GM12864 (cell line): ENCODE results near the gene ABHD13.
"Not testable (repeated sequence)": the region's sequence is repeated elsewhere in the genome, so short reads cannot be mapped to it uniquely, and the experiment has no call there.

Experiments used
- DNase-seq: peaks from one replicate; pipeline ENCODE4 v3.0.0-alpha.2; 2011; ENCODE audit warnings: low read depth
- H3K4me3 ChIP-seq: 2 replicates; pipeline ENCODE4 v1.5.1; 2011; ENCODE audit warnings: mild to moderate bottlenecking, low read depth, low read length, control low read depth
- TF ChIP-seq, protein P1 (sequence below): IDR thresholded peaks from 2 replicates; pipeline ENCODE4 v1.5.1; 2011; ENCODE audit warnings: low read depth, mild to moderate bottlenecking, moderate library complexity, low read length, control low read depth, inconsistent platforms; ENCODE audit errors: missing control alignments

Gene ABHD13

GRCh38 chr13:108212886-108213285 lies 5.3 kb upstream of the ABHD13 start:
- no peak for DNase-seq
- H3K4me3 ChIP-seq, result no peak overlapping the region; the same call in 1 of the 2 replicates
- TF ChIP-seq, protein P1, sequence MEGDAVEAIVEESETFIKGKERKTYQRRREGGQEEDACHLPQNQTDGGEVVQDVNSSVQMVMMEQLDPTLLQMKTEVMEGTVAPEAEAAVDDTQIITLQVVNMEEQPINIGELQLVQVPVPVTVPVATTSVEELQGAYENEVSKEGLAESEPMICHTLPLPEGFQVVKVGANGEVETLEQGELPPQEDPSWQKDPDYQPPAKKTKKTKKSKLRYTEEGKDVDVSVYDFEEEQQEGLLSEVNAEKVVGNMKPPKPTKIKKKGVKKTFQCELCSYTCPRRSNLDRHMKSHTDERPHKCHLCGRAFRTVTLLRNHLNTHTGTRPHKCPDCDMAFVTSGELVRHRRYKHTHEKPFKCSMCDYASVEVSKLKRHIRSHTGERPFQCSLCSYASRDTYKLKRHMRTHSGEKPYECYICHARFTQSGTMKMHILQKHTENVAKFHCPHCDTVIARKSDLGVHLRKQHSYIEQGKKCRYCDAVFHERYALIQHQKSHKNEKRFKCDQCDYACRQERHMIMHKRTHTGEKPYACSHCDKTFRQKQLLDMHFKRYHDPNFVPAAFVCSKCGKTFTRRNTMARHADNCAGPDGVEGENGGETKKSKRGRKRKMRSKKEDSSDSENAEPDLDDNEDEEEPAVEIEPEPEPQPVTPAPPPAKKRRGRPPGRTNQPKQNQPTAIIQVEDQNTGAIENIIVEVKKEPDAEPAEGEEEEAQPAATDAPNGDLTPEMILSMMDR, result no peak

DNA sequence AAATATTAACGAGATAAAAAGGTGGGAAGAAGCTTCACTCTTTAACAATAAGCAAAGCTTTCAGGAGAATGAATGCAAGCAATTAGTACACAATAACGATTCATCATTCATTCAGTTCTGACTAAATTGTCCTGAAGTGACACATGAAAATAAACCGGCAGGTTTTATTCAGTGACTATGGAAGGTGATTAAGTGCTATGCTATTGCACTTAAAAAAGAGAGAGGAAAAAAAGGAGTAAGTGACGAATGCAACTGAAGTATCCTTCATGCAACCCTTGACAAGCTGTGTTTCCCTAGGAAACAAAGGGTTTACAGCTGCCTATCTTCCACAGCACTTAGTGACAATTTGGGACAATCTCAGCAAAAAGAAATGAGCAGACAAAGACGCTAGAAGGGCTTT lies 4.2 kb upstream of the ABHD13 start:
- TF ChIP-seq, protein P1, result no peak
- H3K4me3 ChIP-seq, result peak overlapping the region; percentile 46
- DNase-seq, result no peak

GRCh38 chr13:108214441-108215271 lies 3.5 kb upstream of the ABHD13 start:
- TF ChIP-seq, protein P1, result no peak
- H3K4me3 ChIP-seq, result peak overlapping the region; percentile 71
- no peak for DNase-seq

DNA sequence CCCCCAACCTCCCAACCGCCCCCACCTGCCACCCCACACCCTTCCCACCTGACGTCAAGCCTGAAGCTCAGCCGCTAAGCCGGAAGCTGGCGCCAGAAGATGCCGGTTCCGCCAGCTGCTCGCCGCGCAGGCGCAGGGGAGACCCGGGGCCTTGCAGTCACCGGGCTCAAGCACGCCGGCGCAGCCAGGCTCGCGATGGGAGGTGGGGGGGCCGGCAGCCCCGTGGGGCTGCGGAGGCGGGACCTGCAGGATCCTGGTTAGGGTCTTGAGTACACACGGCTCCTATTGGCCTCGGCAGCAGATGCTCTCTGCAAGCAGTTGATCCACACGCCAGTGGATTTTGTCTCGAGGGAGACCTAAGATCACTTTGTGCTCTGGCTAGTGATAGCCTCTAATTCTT lies 2.8 kb upstream of the ABHD13 start, which contains the start of gene LIG4:
LIG4 (minus strand) TSS at position 101 of the 400 bp plus-strand sequence. CDS start 4,268 bp downstream, outside the sequence.
- TF ChIP-seq, protein P1, result no peak
- H3K4me3 ChIP-seq, result peak within 1 kb of the TSS; percentile 71
- DNase-seq, result peak; percentile 82

DNA sequence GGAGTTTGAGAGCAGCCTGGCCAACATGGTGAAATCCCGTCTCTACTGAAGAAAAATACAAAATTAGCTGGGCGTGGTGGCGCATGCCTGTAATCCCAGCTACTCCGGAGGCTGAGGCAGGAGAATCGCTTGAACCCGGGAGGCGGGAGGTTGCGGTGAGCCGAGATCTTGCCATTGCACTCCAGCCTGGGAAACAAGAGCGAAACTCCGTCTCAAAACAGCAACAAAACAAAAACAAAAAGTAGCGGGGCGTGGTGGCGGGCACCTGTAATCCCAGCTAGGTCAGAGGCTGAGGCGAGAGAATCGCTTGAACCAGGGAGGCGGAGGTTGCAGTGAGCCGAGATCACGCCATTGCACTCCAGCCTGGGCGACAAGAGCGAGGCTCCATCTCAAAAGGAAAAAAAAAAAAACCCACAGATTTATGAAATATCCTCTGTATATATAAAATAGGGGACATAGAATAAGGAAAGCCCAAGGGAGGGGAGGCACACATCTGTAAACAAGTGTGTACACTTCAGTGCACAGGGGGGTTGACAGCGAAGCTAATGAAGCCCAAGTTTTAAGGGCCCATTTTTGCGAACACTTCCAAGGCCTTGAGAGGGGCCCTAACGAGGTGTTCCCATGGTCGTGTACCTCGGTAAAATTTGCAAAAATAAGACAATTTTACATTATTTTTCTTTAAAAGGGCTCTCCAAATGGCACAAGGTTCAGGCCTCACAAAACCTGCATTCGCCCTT lies 717 bp upstream of the ABHD13 start:
- peak overlapping the region; percentile 99 for H3K4me3 ChIP-seq
- DNase-seq, result not testable (repeated sequence)

- no peak for DNase-seq
- peak overlapping the region; percentile 25; the same call in 1 of the 2 replicates for H3K4me3 ChIP-seq
- TF ChIP-seq, protein P1, result no peak
Measured at GRCh38 chr13:108220041-108220440, 1.8 kb downstream of the ABHD13 start.
